Activated naive CD8-positive, alpha-beta T cell (primary cell): ENCODE results near the gene HLCS.

Source experiments
- H3K27ac Mint-ChIP-seq: one replicate; pipeline ENCODE4 v1.8.0; 2021; ENCODE audit warnings: mixed read lengths
- H3K27me3 Mint-ChIP-seq: one replicate; pipeline ENCODE4 v1.8.0; 2021; ENCODE audit warnings: mixed read lengths
- H3K36me3 Mint-ChIP-seq: one replicate; pipeline ENCODE4 v1.8.0; 2021; ENCODE audit warnings: mixed read lengths
- H3K4me1 Mint-ChIP-seq: one replicate; pipeline ENCODE4 v1.8.0; 2021; ENCODE audit warnings: low read depth, mixed read lengths
- H3K4me3 Mint-ChIP-seq: one replicate; pipeline ENCODE4 v1.8.0; 2021; ENCODE audit warnings: mild to moderate bottlenecking, mixed read lengths
- H3K9me3 Mint-ChIP-seq: one replicate; pipeline ENCODE4 v1.8.0; 2021; ENCODE audit warnings: low read depth, mixed read lengths

The HLCS gene

GRCh38 chr21:36799869-36800268 is 166.6 kb downstream of the HLCS start:
- H3K36me3 Mint-ChIP-seq = peaks cover 53% of the 10 kb centered on the region
- no peak overlapping the region for H3K27ac Mint-ChIP-seq
- no peaks in the 10 kb centered on the region for H3K27me3 Mint-ChIP-seq

GRCh38 chr21:36798491-36798890 is 168.0 kb downstream of the HLCS start:
- no peak overlapping the region for H3K4me3 Mint-ChIP-seq
- H3K36me3 Mint-ChIP-seq = peaks cover 51% of the 10 kb centered on the region
- peaks cover 22% of the 10 kb centered on the region for H3K9me3 Mint-ChIP-seq
- H3K27me3 Mint-ChIP-seq = no peaks in the 10 kb centered on the region
- no peaks in the 10 kb centered on the region for H3K4me1 Mint-ChIP-seq
- no peak overlapping the region for H3K27ac Mint-ChIP-seq

More at GRCh38 chr21:36799869-36800268, 166.6 kb downstream of the HLCS start:
- H3K4me3 Mint-ChIP-seq = no peak overlapping the region
- peaks cover 22% of the 10 kb centered on the region for H3K9me3 Mint-ChIP-seq
- H3K4me1 Mint-ChIP-seq = no peaks in the 10 kb centered on the region

- Mint-ChIP-seq H3K27ac (no peak overlapping the region), H3K4me3 (no peak overlapping the region), H3K4me1 (no peaks in the 10 kb centered on the region), H3K36me3 (peaks cover 43% of the 10 kb centered on the region), H3K27me3 (no peaks in the 10 kb centered on the region), H3K9me3 (peaks cover 22% of the 10 kb centered on the region)
Measured at GRCh38 chr21:36796070-36796469, 170.4 kb downstream of the HLCS start.

GRCh38 chr21:36792505-36792967 is 173.9 kb downstream of the HLCS start:
- Mint-ChIP-seq H3K27ac (no peak overlapping the region), H3K36me3 (peaks cover 26% of the 10 kb centered on the region), H3K4me1 (no peaks in the 10 kb centered on the region), H3K9me3 (peaks cover 3% of the 10 kb centered on the region), H3K27me3 (no peaks in the 10 kb centered on the region), H3K4me3 (no peak overlapping the region)

GRCh38 chr21:36791695-36792470 is 174.6 kb downstream of the HLCS start:
- H3K27me3 Mint-ChIP-seq = no peaks in the 10 kb centered on the region
- H3K27ac Mint-ChIP-seq = no peak overlapping the region
- H3K4me1 Mint-ChIP-seq = no peaks in the 10 kb centered on the region
- H3K36me3 Mint-ChIP-seq = peaks cover 26% of the 10 kb centered on the region
- peaks cover 3% of the 10 kb centered on the region for H3K9me3 Mint-ChIP-seq
- no peak overlapping the region for H3K4me3 Mint-ChIP-seq

GRCh38 chr21:36791180-36791579 is 175.3 kb downstream of the HLCS start:
- Mint-ChIP-seq H3K27me3 (no peaks in the 10 kb centered on the region), H3K36me3 (peaks cover 30% of the 10 kb centered on the region), H3K27ac (no peak overlapping the region), H3K4me1 (no peaks in the 10 kb centered on the region), H3K4me3 (no peak overlapping the region), H3K9me3 (peaks cover 3% of the 10 kb centered on the region)

GRCh38 chr21:36790616-36791015 is 175.9 kb downstream of the HLCS start:
- Mint-ChIP-seq H3K27ac (no peak overlapping the region), H3K27me3 (no peaks in the 10 kb centered on the region), H3K36me3 (peaks cover 27% of the 10 kb centered on the region), H3K4me1 (no peaks in the 10 kb centered on the region), H3K4me3 (no peak overlapping the region), H3K9me3 (no peaks in the 10 kb centered on the region)

GRCh38 chr21:36788120-36788638 is 178.3 kb downstream of the HLCS start:
- Mint-ChIP-seq H3K36me3 (peaks cover 15% of the 10 kb centered on the region), H3K27ac (no peak overlapping the region), H3K4me1 (no peaks in the 10 kb centered on the region), H3K9me3 (no peaks in the 10 kb centered on the region), H3K4me3 (no peak overlapping the region), H3K27me3 (no peaks in the 10 kb centered on the region)

GRCh38 chr21:36786186-36786585 is 180.3 kb downstream of the HLCS start:
- Mint-ChIP-seq H3K4me1 (no peaks in the 10 kb centered on the region), H3K9me3 (no peaks in the 10 kb centered on the region), H3K27me3 (no peaks in the 10 kb centered on the region), H3K4me3 (no peak overlapping the region), H3K27ac (no peak overlapping the region), H3K36me3 (peaks cover 12% of the 10 kb centered on the region)

GRCh38 chr21:36785615-36786014 is 180.9 kb downstream of the HLCS start:
- Mint-ChIP-seq H3K4me3 (no peak overlapping the region), H3K27me3 (no peaks in the 10 kb centered on the region), H3K36me3 (peaks cover 8% of the 10 kb centered on the region), H3K4me1 (peaks cover 1% of the 10 kb centered on the region), H3K9me3 (no peaks in the 10 kb centered on the region), H3K27ac (no peak overlapping the region)

- Mint-ChIP-seq H3K4me3 (no peak overlapping the region), H3K27me3 (no peaks in the 10 kb centered on the region), H3K9me3 (no peaks in the 10 kb centered on the region), H3K4me1 (peaks cover 1% of the 10 kb centered on the region), H3K27ac (no peak overlapping the region), H3K36me3 (peaks cover 8% of the 10 kb centered on the region)
Measured at GRCh38 chr21:36784947-36785346, 181.5 kb downstream of the HLCS start.

GRCh38 chr21:36783612-36784374 is 182.7 kb downstream of the HLCS start:
- peaks cover 8% of the 10 kb centered on the region for H3K36me3 Mint-ChIP-seq
- H3K27me3 Mint-ChIP-seq = no peaks in the 10 kb centered on the region
- no peak overlapping the region for H3K27ac Mint-ChIP-seq
- no peak overlapping the region for H3K4me3 Mint-ChIP-seq
- no peaks in the 10 kb centered on the region for H3K9me3 Mint-ChIP-seq
- peaks cover 1% of the 10 kb centered on the region for H3K4me1 Mint-ChIP-seq

- Mint-ChIP-seq H3K27ac (no peak overlapping the region), H3K4me3 (no peak overlapping the region), H3K36me3 (no peaks in the 10 kb centered on the region), H3K9me3 (no peaks in the 10 kb centered on the region), H3K4me1 (peaks cover 1% of the 10 kb centered on the region), H3K27me3 (no peaks in the 10 kb centered on the region)
Measured at GRCh38 chr21:36780861-36781260, 185.6 kb downstream of the HLCS start.

GRCh38 chr21:36776981-36777617 is 189.4 kb downstream of the HLCS start:
- Mint-ChIP-seq H3K9me3 (no peaks in the 10 kb centered on the region), H3K4me3 (no peak overlapping the region), H3K27me3 (no peaks in the 10 kb centered on the region), H3K4me1 (peaks cover 1% of the 10 kb centered on the region), H3K27ac (no peak overlapping the region), H3K36me3 (peaks cover 2% of the 10 kb centered on the region)

- H3K4me1 Mint-ChIP-seq = no peaks in the 10 kb centered on the region
- no peak overlapping the region for H3K4me3 Mint-ChIP-seq
- H3K27me3 Mint-ChIP-seq = no peaks in the 10 kb centered on the region
Measured at GRCh38 chr21:36773995-36774394, 192.5 kb downstream of the HLCS start.

More at GRCh38 chr21:36773995-36774394, 192.5 kb downstream of the HLCS start:
- Mint-ChIP-seq H3K36me3 (peaks cover 2% of the 10 kb centered on the region), H3K9me3 (no peaks in the 10 kb centered on the region), H3K27ac (no peak overlapping the region)
